HG02588 (cell line): Measurements from ENCODE around the gene STXBP6.

Source experiments
- ATAC-seq: cut with Tn5 transposase; IDR thresholded peaks from one replicate; pipeline ENCODE4 v1.9.1; 2021; ENCODE audit warnings: mild to moderate bottlenecking, moderate library complexity; ENCODE audit not compliant: unreplicated experiment

The STXBP6 gene

DNA sequence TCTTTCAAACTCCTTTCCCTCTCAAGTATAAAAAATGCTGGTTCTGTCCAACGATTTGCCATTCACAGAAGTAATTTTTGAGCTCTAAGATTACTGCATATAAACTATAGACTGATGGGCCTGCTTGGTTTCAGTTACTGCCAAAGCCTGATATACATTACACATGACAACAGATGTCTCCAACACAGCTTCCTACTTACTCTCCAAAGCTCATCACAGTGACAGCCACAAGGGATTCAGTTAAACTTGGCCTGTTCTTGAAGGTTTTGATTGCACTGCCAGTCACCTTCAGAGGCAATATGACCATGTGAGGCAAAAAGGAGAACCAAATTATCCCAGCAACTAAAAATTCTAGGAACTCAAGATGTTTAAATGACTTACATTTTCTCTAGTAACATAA, 30.1 kb downstream of the STXBP6 start:
- ATAC-seq: no peak

DNA sequence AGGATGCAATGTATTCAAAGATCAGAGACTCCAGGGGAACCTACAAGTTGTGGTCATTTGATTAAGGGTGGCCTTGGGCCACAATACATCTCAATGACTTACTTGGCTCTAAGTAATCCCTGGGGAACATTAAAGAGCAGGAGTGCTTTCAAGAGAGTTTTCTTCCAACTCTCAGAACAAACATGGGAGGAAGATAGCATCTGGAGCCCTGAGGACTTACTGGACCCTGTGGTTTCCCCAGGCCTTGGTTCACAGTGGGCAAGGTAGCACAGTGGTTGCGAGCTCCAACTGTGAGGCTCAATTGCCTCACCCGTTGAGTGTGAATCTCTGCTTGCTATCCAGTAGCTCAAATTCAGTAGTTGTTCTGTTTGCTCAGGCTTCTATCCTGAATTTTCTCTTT, 32.4 kb downstream of the STXBP6 start:
- ATAC-seq: no peak

DNA sequence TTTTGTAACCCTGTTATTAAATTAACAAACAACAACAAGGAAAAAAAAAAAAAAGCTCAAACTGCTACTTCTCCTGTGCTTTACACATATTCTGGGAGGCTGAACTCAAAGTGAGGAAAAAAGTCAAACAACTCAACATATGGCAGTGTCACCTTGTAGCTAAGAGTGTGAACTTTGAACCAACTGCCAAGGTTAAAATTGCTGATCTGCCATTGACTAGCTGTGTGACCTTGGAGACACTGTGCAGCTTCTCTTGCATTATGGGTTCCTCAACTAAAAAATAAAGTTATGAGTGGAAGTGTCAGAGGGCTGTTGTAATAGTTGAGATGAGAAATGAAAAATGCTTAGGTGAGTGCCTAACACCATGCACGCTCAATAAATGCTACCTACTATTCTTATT, 34.2 kb downstream of the STXBP6 start:
- ATAC-seq: no peak

DNA sequence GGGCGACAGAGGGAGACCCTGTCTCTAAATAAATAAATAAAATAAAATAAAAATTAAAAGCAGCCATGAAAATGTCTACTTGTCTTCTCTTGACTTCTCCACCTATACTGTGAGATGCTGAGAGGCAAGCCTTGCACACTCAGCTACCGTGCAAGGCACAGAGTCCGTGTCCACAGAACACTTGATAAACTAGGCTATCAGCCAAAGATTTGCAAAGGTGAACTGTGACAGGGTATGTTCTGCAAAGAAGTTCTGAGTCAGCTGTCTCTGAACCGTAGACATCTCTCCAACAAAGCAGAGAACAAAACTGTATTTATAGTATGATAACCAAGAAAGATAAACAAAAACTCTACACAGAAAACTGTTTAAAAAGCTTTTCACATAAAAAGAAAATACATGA, 35.5 kb downstream of the STXBP6 start:
- no peak for ATAC-seq

DNA sequence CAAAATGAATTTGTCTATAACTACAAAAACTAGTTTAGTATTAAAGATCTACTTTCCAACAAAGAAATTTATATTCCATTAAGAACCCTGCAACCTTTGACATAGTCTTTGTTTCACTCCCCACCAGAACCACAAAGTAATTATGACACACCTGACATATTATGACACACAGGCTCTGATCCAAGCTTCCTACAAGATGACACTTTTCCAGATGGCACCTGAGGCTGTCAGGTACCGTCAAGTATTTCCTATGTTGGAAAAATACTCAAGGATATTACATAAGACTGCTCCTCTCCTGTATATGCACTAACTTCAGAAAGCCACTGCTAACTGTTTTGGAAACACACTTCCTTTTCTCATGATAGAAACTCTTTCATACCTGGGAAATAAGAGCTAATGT, 38.9 kb downstream of the STXBP6 start:
- no peak for ATAC-seq

DNA sequence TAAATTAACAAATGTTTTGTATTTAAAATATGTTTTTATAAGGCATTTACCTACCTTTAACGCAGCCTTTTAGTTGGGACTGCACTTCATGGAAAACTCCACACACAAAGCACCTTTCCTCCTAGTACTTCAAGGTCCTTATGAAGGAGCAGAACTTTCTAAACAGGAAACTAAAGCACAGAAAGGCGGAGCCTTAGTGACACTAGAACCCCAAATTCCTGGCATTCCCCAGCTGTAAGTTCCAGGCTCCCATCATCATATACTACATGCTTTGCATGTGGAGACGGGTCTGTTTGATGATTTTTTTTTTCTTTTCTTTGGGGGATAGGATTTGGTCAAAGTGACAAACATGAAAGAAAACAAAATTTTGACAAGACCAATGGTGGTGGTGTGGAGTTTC, 39.5 kb downstream of the STXBP6 start:
- no peak for ATAC-seq

DNA sequence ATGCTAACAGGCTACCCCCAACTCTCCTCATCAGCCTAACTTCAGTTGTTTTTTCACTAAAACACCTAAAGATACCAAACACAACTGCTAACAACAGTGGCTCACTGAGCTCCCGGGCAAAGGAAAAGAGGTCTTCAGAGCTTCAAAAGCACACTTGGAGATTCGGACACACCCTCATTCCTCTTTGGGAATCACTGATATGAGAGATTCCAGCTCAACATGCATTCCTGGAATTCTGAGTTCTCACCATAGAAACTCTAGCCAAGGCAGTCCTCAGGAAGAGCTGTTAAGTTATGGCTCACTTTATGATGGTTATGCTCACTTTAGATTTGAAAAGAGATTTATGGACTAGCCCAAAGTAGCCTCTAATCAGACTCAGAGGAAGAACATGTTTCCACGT, 40.1 kb downstream of the STXBP6 start:
- ATAC-seq: no peak

DNA sequence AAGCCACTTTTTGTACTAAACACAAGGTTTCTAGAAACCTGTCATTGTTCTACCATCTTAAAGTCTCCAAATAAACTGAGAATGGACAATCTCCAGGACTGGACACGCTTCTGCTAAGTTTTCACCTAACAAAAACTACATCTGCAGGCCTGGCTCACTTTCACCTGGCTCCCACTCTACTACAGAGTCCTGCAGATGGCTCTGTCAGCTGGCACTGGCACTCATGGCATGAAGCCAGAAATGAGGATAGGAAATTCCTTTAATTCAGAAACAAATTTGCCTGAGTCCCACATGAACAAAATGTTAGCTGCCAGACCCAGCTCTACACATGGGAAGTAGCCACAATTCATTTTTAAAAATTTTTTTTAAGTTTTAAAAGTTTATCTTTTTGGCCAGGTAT, 42.1 kb downstream of the STXBP6 start:
- ATAC-seq: no peak

DNA sequence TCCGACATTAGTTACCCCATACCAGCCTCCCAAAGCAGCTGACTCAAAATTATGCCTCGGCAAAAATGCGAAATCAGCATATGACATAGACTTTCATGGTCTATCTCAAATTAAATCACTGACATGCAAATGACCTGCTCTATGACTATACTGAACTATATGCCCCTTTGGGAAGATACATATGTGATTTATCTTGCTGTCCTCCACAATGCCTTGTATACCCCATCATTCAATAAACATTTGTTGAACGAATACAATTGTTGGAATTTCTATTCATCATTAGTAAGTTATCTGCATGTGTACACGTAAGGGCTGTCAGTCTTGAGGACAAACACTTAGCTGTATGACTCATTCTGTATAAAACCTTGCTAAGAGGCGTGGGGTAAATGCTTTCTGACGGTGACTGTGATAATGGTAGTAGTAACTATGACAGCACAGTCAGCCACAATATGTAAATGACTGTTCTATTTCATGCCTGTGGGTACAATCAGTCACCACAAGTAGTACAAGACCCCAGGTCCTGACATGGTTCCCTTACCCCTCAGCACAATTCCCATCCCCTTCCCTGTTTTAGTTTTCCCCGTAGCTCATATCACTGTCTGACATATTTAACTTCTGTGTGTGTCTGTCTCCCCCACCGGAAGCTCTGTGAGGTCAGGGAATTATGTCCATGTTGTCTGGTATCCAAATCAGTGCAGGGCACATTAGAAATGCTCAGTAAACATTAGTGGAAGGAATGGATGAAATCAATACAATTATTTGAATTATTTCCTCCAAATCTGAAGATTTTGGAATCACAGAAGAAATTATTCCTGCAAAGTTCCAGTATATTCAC, 42.8 kb downstream of the STXBP6 start:
- ATAC-seq: no peak

DNA sequence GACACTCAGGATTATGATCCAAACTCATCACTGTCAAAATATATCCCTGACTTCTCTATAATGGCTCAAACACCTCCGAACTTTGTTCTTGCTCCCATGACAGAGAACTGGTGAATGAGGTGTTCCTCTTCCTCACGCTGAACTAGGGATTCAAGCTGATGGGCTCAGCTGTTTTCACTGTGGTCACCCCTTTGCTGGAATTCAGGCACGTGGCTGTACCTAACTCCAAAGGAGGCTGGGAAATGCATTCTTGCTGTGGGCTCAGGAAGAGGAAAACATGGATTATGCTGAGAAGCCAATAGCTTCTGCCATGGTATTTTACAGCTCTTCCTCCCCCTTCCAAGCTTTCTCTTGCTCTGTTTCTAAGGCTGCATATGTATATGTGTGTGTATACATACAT, 43.9 kb downstream of the STXBP6 start:
- no peak for ATAC-seq

DNA sequence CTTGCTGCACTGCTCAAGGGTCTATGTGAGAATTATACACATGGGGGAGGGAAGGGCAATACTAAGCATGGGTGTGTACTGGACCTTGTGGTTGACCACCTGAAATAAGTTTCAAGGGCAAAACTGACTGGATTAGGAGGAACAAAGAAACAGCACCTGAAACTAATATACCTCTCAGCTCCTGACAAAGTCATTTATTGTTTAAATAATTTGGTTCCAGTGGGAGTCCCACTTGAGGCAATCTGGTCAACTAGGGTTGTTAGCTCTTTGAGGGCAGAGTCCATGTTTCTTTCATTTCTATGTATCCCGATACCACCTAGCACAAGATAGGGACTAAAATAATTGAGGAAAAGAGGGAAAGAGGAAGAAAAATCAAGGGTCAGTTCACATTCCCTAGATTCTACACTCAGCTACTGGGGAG, 45.5 kb downstream of the STXBP6 start:
- ATAC-seq: no peak

DNA sequence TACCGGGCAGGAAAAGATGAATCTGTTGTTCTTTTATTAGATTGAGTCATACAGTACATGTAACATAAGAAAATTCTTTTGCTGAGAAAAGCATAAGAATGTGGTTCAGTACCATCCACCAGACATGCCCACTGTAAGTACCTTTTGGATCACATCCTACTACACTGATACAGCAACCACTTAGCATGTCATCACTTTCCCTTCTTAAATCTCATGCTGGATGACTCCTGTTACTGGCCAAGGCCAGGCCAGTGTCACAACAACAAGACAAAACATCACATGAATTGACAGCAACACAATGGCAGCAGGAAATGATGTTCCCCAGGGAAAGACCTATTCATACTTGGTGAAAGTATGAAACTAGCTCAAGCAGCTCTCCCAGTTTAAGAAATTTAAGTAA, 46.4 kb downstream of the STXBP6 start:
- ATAC-seq: no peak

DNA sequence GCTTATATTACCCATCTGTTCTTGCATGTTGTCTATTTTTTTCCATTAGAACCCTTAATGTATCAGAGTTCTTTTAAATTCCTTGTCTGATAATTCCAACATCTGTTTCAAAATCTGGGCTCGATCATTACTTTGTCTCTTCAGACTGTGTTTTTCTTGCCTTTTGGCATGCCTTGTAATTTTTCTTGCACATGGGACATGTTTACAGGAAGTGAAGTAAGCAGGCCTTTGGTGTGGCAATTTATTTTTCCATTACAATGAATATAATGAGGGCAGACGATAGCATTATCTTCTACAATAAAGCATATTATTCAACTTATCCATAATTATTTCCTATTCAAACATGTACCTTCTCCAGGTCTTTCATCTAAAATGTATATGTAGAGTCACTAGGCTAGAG, 48.3 kb downstream of the STXBP6 start:
- no peak for ATAC-seq

DNA sequence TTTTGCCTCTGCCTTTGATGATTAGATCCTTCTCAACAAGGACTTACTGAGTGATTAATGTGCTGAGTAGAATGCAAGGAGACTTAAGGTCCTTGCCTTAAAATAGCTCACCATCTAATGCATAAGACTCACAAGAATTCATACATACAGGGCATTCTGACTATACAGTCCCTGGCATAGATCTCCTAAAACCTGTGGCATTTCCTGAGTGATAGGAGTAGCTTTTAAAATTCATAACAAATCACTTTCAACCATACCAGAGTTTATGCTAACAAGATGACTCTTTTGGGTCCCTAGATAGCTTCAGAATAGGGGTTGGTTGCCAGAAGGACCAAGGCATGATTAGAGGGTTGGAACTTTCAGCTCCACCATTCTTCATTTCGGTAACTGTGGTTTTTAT, 48.8 kb downstream of the STXBP6 start:
- ATAC-seq: no peak

DNA sequence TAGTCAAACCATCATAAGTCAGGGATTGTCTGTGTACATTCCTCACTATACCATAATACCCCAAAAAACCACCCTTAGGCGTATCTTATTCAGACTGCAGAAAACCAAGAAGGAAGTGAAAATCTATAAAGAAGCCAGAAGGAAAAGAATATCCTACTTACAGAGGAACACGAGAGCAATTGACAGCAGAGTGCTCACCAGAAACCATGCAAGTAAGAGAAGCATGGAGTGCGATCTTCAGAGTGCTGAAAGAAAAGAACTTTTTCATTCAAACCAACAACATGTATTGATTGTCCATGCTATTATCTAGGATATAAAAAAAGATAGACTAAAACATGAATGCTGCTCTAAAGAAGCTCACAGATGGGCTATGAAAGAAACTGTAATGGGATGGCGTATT, 50.8 kb downstream of the STXBP6 start:
- ATAC-seq: no peak

DNA sequence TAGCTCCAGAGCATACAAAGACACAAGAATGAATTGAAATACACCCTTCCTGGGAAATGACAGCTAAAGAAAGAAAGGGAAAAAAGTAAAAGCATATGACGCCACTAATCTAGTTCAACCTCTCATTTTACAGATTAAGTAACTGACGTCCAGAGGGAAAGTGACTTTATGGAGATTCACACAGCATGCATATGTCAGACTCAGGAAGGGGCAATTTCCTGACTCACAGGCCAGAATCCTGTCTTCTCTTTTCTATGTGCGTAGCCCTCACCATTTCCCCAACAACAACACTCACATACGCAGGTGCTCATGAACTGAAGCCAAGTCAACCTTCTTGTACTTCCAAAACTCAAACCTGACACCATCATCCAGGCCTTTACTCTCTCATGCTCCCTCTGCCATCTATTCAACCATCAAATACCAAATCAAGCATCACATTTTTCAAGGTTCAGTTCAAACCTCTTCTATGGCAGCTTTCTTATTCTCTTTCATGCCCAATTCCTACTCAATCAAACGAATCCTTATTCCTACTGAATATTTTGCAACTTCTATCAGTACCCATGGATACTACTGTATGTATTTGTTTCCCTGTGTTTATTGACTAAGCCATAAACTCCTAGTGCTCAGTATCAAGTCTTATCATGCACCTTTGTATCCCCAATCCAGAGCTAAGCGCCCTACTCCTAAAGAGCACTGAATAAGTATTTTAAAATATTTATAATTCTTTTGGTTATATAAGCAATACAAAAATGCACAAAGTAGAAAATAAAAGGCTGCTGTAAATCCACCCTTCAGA, 52.8 kb downstream of the STXBP6 start:
- no peak for ATAC-seq

DNA sequence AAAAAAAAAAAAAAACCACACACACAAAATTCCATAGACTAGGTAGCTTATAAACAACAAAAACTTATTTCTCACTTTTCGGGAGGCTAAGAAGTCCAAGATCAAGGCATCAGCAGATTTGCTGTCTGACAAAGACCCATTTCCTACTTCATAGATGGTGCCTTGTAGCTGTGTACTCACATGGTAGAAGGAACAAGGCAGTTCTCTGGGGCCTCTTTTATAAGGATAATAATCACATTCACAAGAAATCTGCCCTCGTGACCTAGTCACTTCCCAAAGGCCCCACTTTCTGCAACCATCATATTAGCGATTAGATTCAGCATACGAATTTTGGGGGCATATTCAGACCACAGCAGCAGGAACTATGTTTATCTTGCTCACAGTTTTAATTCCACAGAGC, 54.9 kb downstream of the STXBP6 start:
- no peak for ATAC-seq

DNA sequence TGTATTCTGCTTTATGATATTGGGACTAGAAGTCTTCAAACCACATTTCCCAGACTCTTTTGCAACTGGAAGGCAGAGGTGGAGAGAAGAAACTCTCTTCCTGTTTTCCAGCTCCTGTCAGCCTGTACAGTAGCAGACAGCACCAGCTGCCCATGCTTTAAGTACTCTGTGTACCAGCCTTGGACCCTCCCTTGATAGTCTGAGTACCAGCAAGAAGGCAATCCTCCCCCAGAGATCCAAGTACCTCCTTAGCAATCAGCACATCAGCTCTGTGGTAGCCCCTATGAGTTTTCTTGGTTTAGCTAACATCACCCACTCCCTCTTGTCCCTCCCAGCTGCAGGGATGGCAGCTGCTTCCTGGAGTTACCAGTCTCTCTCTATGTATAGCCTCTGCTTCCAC, 56.3 kb downstream of the STXBP6 start:
- ATAC-seq: no peak

DNA sequence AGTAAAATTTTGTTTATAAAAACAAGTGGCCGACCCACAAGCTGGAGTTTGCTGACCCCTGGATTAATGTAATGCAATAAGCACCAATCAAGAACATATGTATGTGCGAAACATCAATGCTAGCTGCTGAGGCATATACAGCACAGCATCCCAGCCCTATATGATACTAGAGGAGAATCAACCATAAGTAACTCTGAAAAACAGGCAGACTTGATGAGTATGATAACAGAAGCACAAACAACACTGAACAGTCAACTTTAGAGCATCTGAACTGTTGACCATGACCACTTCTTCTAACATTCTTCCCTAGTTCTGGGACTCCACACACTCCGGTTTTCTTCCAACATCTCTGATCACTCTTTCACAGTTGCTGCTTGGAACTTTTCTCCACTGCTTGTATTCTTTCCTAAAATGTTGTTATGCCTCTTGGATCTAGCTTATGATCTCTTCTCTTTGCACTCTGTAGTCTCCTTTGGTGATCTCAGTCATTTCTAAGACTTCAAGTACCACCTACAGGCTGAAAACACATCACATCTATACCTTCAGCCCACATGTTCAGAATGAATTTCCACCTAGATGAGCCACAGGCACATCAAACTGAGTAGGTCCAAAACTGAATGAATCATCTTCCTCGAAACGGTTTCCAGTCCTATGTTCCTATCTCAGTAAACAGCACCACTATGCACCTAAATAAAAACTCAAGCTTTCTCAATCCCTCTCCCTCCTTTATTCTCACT, 57.2 kb downstream of the STXBP6 start:
- ATAC-seq: no peak

DNA sequence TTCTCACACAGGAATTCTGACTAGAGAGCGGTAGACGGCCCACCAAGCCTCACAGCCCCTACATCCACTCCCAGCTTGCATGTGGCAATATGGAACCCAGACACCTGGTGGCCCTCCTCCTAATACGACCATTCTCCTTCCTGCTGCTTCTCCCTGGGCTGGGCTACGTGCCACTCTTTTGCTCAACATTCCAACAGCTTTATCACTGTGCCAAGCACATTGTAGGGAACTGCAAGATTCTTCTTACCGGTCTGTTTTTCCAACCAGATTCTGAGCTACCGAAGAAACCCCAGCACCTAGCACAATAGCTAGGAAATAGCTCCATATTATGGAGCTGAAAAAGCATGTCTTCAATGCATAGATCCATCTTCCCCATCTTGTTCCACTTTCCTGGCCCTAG, 58.1 kb downstream of the STXBP6 start:
- ATAC-seq: no peak

DNA sequence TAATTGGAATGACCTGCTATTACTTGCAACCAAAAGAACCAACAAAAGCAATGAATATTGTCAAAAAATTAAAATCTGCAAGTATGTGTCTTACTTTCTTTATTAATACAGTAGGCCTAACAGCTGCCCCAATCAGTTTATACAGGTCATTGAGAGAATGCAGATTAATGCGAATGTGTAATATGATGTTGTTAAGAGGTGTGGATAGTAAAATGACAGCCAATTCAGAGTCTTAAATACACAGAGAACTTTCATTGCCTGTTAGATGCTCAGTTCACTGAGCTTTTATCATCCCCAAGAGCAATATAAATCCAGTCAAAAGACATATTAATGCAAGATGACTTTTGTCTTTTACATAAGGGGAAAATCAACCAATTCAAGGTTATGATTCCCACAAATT, 58.7 kb downstream of the STXBP6 start:
- no peak for ATAC-seq

DNA sequence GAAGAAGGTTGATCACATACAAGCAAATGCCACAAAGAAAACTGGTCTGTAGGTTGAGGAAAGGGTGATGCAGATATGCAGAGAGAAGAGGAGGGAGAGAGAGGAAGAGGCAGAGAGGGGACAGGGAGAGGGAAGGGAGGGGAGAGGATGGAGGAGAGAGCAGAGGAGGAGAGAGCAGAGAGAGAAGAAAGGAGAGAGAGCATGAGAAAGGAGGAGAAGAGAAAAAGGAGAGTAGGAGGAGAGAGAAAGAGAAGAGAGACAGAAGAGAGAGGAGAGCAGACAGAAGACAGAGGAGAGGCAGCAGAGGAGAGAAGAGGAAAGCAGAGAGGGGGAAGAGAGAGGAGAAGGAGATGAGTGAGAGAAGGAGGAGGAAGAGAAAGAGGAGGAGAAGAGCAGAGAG, 59.2 kb downstream of the STXBP6 start:
- ATAC-seq: no peak
